Gastroesophageal sphincter (tissue), 4 donors: ENCODE measurements around the gene IMPDH2. TPM values are rescaled to one million over a fixed set of nuclear protein-coding genes. Genes with fewer than 3 reads are reported as not detected.

Experiments
- ATAC-seq: fragments of 150-250 bp; one replicate; pipeline ENCODE4 v1.9.1; 2016; ENCODE audit warnings: mild to moderate bottlenecking, moderate library complexity
- H3K27ac ChIP-seq, 4 donors: fragments of 200-600 bp; sonication (generic) in 3 of 4; 1 replicate in 3 of 4; 2 replicates in 1 of 4; pipeline ENCODE4 v1.5.1; 2016 to 2019
- H3K27me3 ChIP-seq: fragments of 200-600 bp; sonication (generic); one replicate; pipeline ENCODE4 v1.5.1; 2019
- H3K36me3 ChIP-seq, 2 donors: fragments of 200-600 bp; sonication (generic); one replicate each; pipeline ENCODE4 v1.5.1; 2019; ENCODE audit warnings: control low read depth in 1 of 2
- H3K4me1 ChIP-seq, 3 donors: fragments of 200-600 bp; sonication (generic); 1 replicate in 2 of 3; 2 replicates in 1 of 3; pipeline ENCODE4 v1.5.1; 2016 to 2019; ENCODE audit warnings: control low read depth in 2 of 3
- H3K4me3 ChIP-seq, 2 donors: fragments of 200-600 bp; sonication (generic); one replicate each; pipeline ENCODE4 v1.5.1; 2019; ENCODE audit warnings: mild to moderate bottlenecking in 1 of 2, moderate library complexity in 1 of 2
- H3K9me3 ChIP-seq, 3 donors: fragments of 200-600 bp; sonication (generic); one replicate each; pipeline ENCODE4 v1.5.1; 2017 to 2019; ENCODE audit warnings: control low read depth in 2 of 3
- CTCF ChIP-seq, 4 experiments: fragments of 200-600 bp in 2 of 4; fragments of 450-650 bp in 2 of 4; sonication (generic) in 1 of 4; IDR thresholded peaks; one replicate each; pipeline ENCODE4 v1.5.1; 2017 to 2019; ENCODE audit warnings: antibody characterized with exemption in 4 of 4, mild to moderate bottlenecking in 2 of 4, moderate library complexity in 2 of 4
- EP300 ChIP-seq: sonication (generic); formaldehyde crosslinking; IDR thresholded peaks from one replicate; pipeline ENCODE4 v1.6.1; 2017; ENCODE audit warnings: antibody characterized with exemption, mild to moderate bottlenecking
- POLR2A ChIP-seq, 2 donors: fragments of 450-650 bp; IDR thresholded peaks; one replicate each; pipeline ENCODE4 v1.6.1; 2017; ENCODE audit warnings: antibody characterized with exemption in 2 of 2, mild to moderate bottlenecking in 2 of 2, moderate library complexity in 1 of 2
- POLR2AphosphoS5 ChIP-seq: sonication (generic); formaldehyde crosslinking; IDR thresholded peaks from one replicate; pipeline ENCODE4 v1.6.1; 2017; ENCODE audit warnings: antibody characterized with exemption
- WGBS, 2 donors: methylation state at CpG; one replicate each; pipeline ENCODE4 v1.1.5; 2018; ENCODE audit warnings: low coverage in 1 of 2; 5-methylcytosine and 5-hydroxymethylcytosine counted together
- total RNA-seq, 4 donors: library from RNA; depleted of rRNA; stranded (reverse); fragments of >200 nt; gene quantifications; one replicate each; pipeline ENCODE4 v1.1.0, GENCODE V29; 2016

The IMPDH2 gene
- total RNA-seq, 4 donors from 2014 or later, result 89.8 to 179 (median 118) TPM

- WGBS, 2 donors, result 25% methylated on average over 7 of the region's 40 CpGs; no CpG with 5 or more reads in 1 of the 2 donors
- Histone ChIP-seq H3K4me3 (peak overlapping the region; percentile 72 to 92), H3K36me3 (peaks cover 0 to 31% of the 10 kb centered on the region in 2 donors), H3K4me1 (peaks cover 3 to 45% (median 15%) of the 10 kb centered on the region in 3 donors), H3K27me3 (no peaks in the 10 kb centered on the region), H3K27ac (peak overlapping the region; percentile 80 to 98 (median 96)), H3K9me3 (no peaks in the 10 kb centered on the region)
- TF ChIP-seq POLR2AphosphoS5 (no peak), CTCF (IDR thresholded peaks at IDR 0.05) (no peak), POLR2A (IDR thresholded peaks at IDR 0.05) (no peak), EP300 (no peak)
- ATAC-seq, result peak; percentile 10
Measured at GRCh38 chr3:48990636-48991469, 38.3 kb downstream of the IMPDH2 start.

GRCh38 chr3:48989796-48990635 lies 39.2 kb downstream of the IMPDH2 start, which contains the start of gene P4HTM:
Gene P4HTM, plus strand, starts transcription at chr3:48990241. Its CDS starts 16 bp downstream, at chr3:48990257.
- H3K27ac ChIP-seq, result peak within 1 kb of the TSS; percentile 80 to 98 (median 96)
- H3K36me3 ChIP-seq, result peaks cover 0 to 33% of the 10 kb centered on the region in 2 donors
- H3K9me3 ChIP-seq, result no peaks in the 10 kb centered on the region
- peak within 1 kb of the TSS; percentile 72 to 92 for H3K4me3 ChIP-seq
- TF ChIP-seq EP300 (no peak), POLR2A (IDR thresholded peaks at IDR 0.05) (peak; percentile 65 to 68), POLR2AphosphoS5 (peak; percentile 94), CTCF (IDR thresholded peaks at IDR 0.05) (peak in 3 of 4 experiments; percentile 41 to 62 (median 48))
- ATAC-seq, result peak; percentile 93
- H3K4me1 ChIP-seq, result peaks cover 3 to 45% (median 15%) of the 10 kb centered on the region in 3 donors
- no peaks in the 10 kb centered on the region for H3K27me3 ChIP-seq
- WGBS, 2 donors, result no CpG with 5 or more reads among the region's 91 CpGs

- Histone ChIP-seq H3K36me3 (peaks cover 0 to 33% of the 10 kb centered on the region in 2 donors), H3K9me3 (no peaks in the 10 kb centered on the region), H3K4me3 (peak overlapping the region; percentile 72 to 92), H3K4me1 (peaks cover 3 to 45% (median 15%) of the 10 kb centered on the region in 3 donors), H3K27me3 (no peaks in the 10 kb centered on the region), H3K27ac (peak overlapping the region; percentile 80 to 98 (median 96))
- no peak for TF ChIP-seq POLR2A (IDR thresholded peaks at IDR 0.05)
- no peak for TF ChIP-seq POLR2AphosphoS5
- TF ChIP-seq EP300, result no peak
- TF ChIP-seq CTCF (IDR thresholded peaks at IDR 0.05), result no peak
- 10 to 12% methylated on average over 4 to 5 of the region's 21 CpGs for WGBS, 2 donors
- peak; percentile 0 for ATAC-seq
Measured at GRCh38 chr3:48989126-48989795, 39.9 kb downstream of the IMPDH2 start.

- ATAC-seq, result no peak
- TF ChIP-seq POLR2AphosphoS5 (no peak), EP300 (no peak), POLR2A (IDR thresholded peaks at IDR 0.05) (no peak), CTCF (IDR thresholded peaks at IDR 0.05) (no peak)
- H3K27ac ChIP-seq, result no peak overlapping the region
- H3K4me3 ChIP-seq, result no peak overlapping the region
- WGBS, 2 donors, result 77 to 79% methylated on average over 3 to 5 of the region's 7 CpGs
- H3K36me3 ChIP-seq, result peaks cover 0 to 63% of the 10 kb centered on the region in 2 donors
- peaks cover 3 to 28% (median 6%) of the 10 kb centered on the region in 3 donors for H3K4me1 ChIP-seq
- no peaks in the 10 kb centered on the region for H3K27me3 ChIP-seq
- H3K9me3 ChIP-seq, result no peaks in the 10 kb centered on the region
Measured at GRCh38 chr3:48985831-48986376, 43.3 kb downstream of the IMPDH2 start.
